SK-N-SH treated with all-trans-retinoic acid at 6 μM for 48 hours (cell line): Measurements from ENCODE around the gene ELOVL3.

Experiments used
- ATAC-seq: fragments of 200-7000 bp; cut with Tn5 transposase; 3 replicates; pipeline ENCODE4 v1.9.1; 2020; ENCODE audit warnings: mild to moderate bottlenecking, moderate library complexity
- ARNTL ChIP-seq: fragments of 450-650 bp; formaldehyde crosslinking; IDR thresholded peaks from 2 replicates; pipeline ENCODE4 v1.5.0; 2020; ENCODE audit warnings: low read depth, mild to moderate bottlenecking, moderate library complexity, borderline replicate concordance
- BACH2 ChIP-seq: fragments of 250-450 bp; sonication (Bioruptor Pico); IDR thresholded peaks from 2 replicates; pipeline ENCODE4 v1.9.0; 2021; ENCODE audit warnings: mild to moderate bottlenecking, borderline replicate concordance
- CREB5 ChIP-seq: fragments of 250-450 bp; sonication (Bioruptor Pico); IDR thresholded peaks from 2 replicates; pipeline ENCODE4 v1.5.1; 2020; ENCODE audit warnings: low read depth, mild to moderate bottlenecking, moderate library complexity
- CSDC2 ChIP-seq: fragments of 250-450 bp; sonication (Bioruptor Pico); IDR thresholded peaks from 2 replicates; pipeline ENCODE4 v1.5.0; 2020; ENCODE audit warnings: mild to moderate bottlenecking, moderate library complexity
- CSRNP3 ChIP-seq: fragments of 250-450 bp; sonication (Bioruptor Pico); IDR thresholded peaks from 2 replicates; pipeline ENCODE4 v1.5.1; 2021; ENCODE audit warnings: mild to moderate bottlenecking, moderate library complexity
- ESRRG ChIP-seq: fragments of 250-450 bp; sonication (Bioruptor Pico); IDR thresholded peaks from 2 replicates; pipeline ENCODE4 v1.6.1; 2021; ENCODE audit warnings: mild to moderate bottlenecking
- GLIS3 ChIP-seq: fragments of 250-450 bp; sonication (Bioruptor Pico); IDR thresholded peaks from 2 replicates; pipeline ENCODE4 v1.5.0; 2020; ENCODE audit warnings: mild to moderate bottlenecking, moderate library complexity
- ISL1 ChIP-seq: fragments of 250-450 bp; sonication (Bioruptor Pico); IDR thresholded peaks from 2 replicates; pipeline ENCODE4 v2.1.2; 2022; ENCODE audit warnings: mild to moderate bottlenecking, moderate library complexity
- OSR1 ChIP-seq: fragments of 250-450 bp; sonication (Bioruptor Pico); IDR thresholded peaks from 2 replicates; pipeline ENCODE4 v1.8.0; 2022; ENCODE audit warnings: moderate library complexity, mild to moderate bottlenecking, inconsistent platforms
- PATZ1 ChIP-seq: fragments of 250-450 bp; sonication (Bioruptor Pico); IDR thresholded peaks from 2 replicates; pipeline ENCODE4 v1.8.0; 2020; ENCODE audit warnings: mild to moderate bottlenecking, moderate library complexity, borderline replicate concordance
- POU6F1 ChIP-seq: fragments of 250-450 bp; sonication (Bioruptor Pico); IDR thresholded peaks from 2 replicates; pipeline ENCODE4 v1.8.0; 2021; ENCODE audit warnings: low read depth, mild to moderate bottlenecking, moderate library complexity, borderline replicate concordance
- PPARA ChIP-seq: fragments of 250-450 bp; sonication (Bioruptor Pico); IDR thresholded peaks from 2 replicates; pipeline ENCODE4 v1.5.0; 2020; ENCODE audit warnings: mild to moderate bottlenecking, borderline replicate concordance
- RARB ChIP-seq: fragments of 250-450 bp; sonication (Bioruptor Pico); IDR thresholded peaks from 2 replicates; pipeline ENCODE4 v1.8.0; 2021; ENCODE audit warnings: mild to moderate bottlenecking, moderate library complexity
- SNAI2 ChIP-seq: fragments of 250-450 bp; sonication (Bioruptor Pico); IDR thresholded peaks from 2 replicates; pipeline ENCODE4 v1.5.0; 2020; ENCODE audit warnings: mild to moderate bottlenecking, moderate library complexity
- TCF4 ChIP-seq: fragments of 250-450 bp; sonication (Bioruptor Pico); IDR thresholded peaks from 2 replicates; pipeline ENCODE4 v1.8.0; 2021; ENCODE audit warnings: mild to moderate bottlenecking, moderate library complexity, borderline replicate concordance
- TSHZ2 ChIP-seq: fragments of 250-450 bp; sonication (Bioruptor Pico); IDR thresholded peaks from 2 replicates; pipeline ENCODE4 v1.5.0; 2020; ENCODE audit warnings: mild to moderate bottlenecking, moderate library complexity
- ZC3H10 ChIP-seq: fragments of 250-450 bp; sonication (Bioruptor Pico); IDR thresholded peaks from 2 replicates; pipeline ENCODE4 v1.5.1; 2021; ENCODE audit warnings: mild to moderate bottlenecking, moderate library complexity
- ZFP3 ChIP-seq: fragments of 250-450 bp; sonication (Bioruptor Pico); IDR thresholded peaks from 2 replicates; pipeline ENCODE4 v1.5.0; 2020; ENCODE audit warnings: mild to moderate bottlenecking, moderate library complexity
- ZFP30 ChIP-seq: fragments of 450-650 bp; formaldehyde crosslinking; IDR thresholded peaks from 2 replicates; pipeline ENCODE4 v1.5.0; 2022; ENCODE audit warnings: mild to moderate bottlenecking, moderate library complexity
- ZNF565 ChIP-seq: fragments of 450-650 bp; formaldehyde crosslinking; conservative IDR thresholded peaks from 2 replicates; pipeline ENCODE4 v1.5.0; 2020; ENCODE audit warnings: low read depth, mild to moderate bottlenecking, moderate library complexity
- ZNF8 ChIP-seq: fragments of 450-650 bp; formaldehyde crosslinking; IDR thresholded peaks from 2 replicates; pipeline ENCODE4 v1.5.0; 2020; ENCODE audit warnings: mild to moderate bottlenecking, moderate library complexity

Gene ELOVL3

GRCh38 chr10:102269017-102269416, 42.9 kb downstream of the ELOVL3 start:
- TF ChIP-seq ZNF8 (no peak), CSDC2 (CRISPR knock-in tag) (no peak), ARNTL (CRISPR knock-in tag) (no peak), PPARA (CRISPR knock-in tag) (no peak), ZNF565 (CRISPR knock-in tag) (no peak), GLIS3 (CRISPR knock-in tag) (no peak), CSRNP3 (CRISPR knock-in tag) (no peak), RARB (CRISPR knock-in tag) (no peak), ZFP3 (CRISPR knock-in tag) (no peak), BACH2 (no peak), ISL1 (CRISPR knock-in tag) (no peak), TCF4 (CRISPR knock-in tag) (no peak), ESRRG (CRISPR knock-in tag) (no peak), ZC3H10 (CRISPR knock-in tag) (no peak), ZFP30 (CRISPR knock-in tag) (no peak), POU6F1 (no peak), OSR1 (CRISPR knock-in tag) (no peak), TSHZ2 (CRISPR knock-in tag) (no peak)
- peak; percentile 27; the same call in 2 of the 3 replicates for ATAC-seq

GRCh38 chr10:102274062-102274461, 48.0 kb downstream of the ELOVL3 start:
- no peak for TF ChIP-seq CSDC2 (CRISPR knock-in tag)
- TF ChIP-seq PPARA (CRISPR knock-in tag): no peak
- no peak for TF ChIP-seq ARNTL (CRISPR knock-in tag)
- no peak for TF ChIP-seq PATZ1 (CRISPR knock-in tag)
- no peak for TF ChIP-seq ISL1 (CRISPR knock-in tag)
- TF ChIP-seq TCF4 (CRISPR knock-in tag): no peak
- TF ChIP-seq ZC3H10 (CRISPR knock-in tag): no peak
- no peak for TF ChIP-seq POU6F1
- no peak for TF ChIP-seq CREB5 (CRISPR knock-in tag)
- no peak for TF ChIP-seq ESRRG (CRISPR knock-in tag)
- TF ChIP-seq ZFP30 (CRISPR knock-in tag): no peak
- TF ChIP-seq GLIS3 (CRISPR knock-in tag): no peak
- TF ChIP-seq SNAI2 (CRISPR knock-in tag): no peak
- no peak for TF ChIP-seq TSHZ2 (CRISPR knock-in tag)
- TF ChIP-seq, all 23 proteins: peak for 0
- ATAC-seq: no peak
